SK-N-SH treated with all-trans-retinoic acid at 6 μM for 48 hours (cell line): Measurements from ENCODE around the gene CSNK2A1.

Experiments used
- ATAC-seq: fragments of 200-7000 bp; cut with Tn5 transposase; 3 replicates; pipeline ENCODE4 v1.9.1; 2020; ENCODE audit warnings: mild to moderate bottlenecking, moderate library complexity
- ARNTL ChIP-seq: fragments of 450-650 bp; formaldehyde crosslinking; IDR thresholded peaks from 2 replicates; pipeline ENCODE4 v1.5.0; 2020; ENCODE audit warnings: low read depth, mild to moderate bottlenecking, moderate library complexity, borderline replicate concordance
- CREB5 ChIP-seq: fragments of 250-450 bp; sonication (Bioruptor Pico); IDR thresholded peaks from 2 replicates; pipeline ENCODE4 v1.5.1; 2020; ENCODE audit warnings: low read depth, mild to moderate bottlenecking, moderate library complexity
- CSDC2 ChIP-seq: fragments of 250-450 bp; sonication (Bioruptor Pico); IDR thresholded peaks from 2 replicates; pipeline ENCODE4 v1.5.0; 2020; ENCODE audit warnings: mild to moderate bottlenecking, moderate library complexity
- ESRRG ChIP-seq: fragments of 250-450 bp; sonication (Bioruptor Pico); IDR thresholded peaks from 2 replicates; pipeline ENCODE4 v1.6.1; 2021; ENCODE audit warnings: mild to moderate bottlenecking
- GLIS3 ChIP-seq: fragments of 250-450 bp; sonication (Bioruptor Pico); IDR thresholded peaks from 2 replicates; pipeline ENCODE4 v1.5.0; 2020; ENCODE audit warnings: mild to moderate bottlenecking, moderate library complexity
- ISL1 ChIP-seq: fragments of 250-450 bp; sonication (Bioruptor Pico); IDR thresholded peaks from 2 replicates; pipeline ENCODE4 v2.1.2; 2022; ENCODE audit warnings: mild to moderate bottlenecking, moderate library complexity
- OSR1 ChIP-seq: fragments of 250-450 bp; sonication (Bioruptor Pico); IDR thresholded peaks from 2 replicates; pipeline ENCODE4 v1.8.0; 2022; ENCODE audit warnings: moderate library complexity, mild to moderate bottlenecking, inconsistent platforms
- PATZ1 ChIP-seq: fragments of 250-450 bp; sonication (Bioruptor Pico); IDR thresholded peaks from 2 replicates; pipeline ENCODE4 v1.8.0; 2020; ENCODE audit warnings: mild to moderate bottlenecking, moderate library complexity, borderline replicate concordance
- PPARA ChIP-seq: fragments of 250-450 bp; sonication (Bioruptor Pico); IDR thresholded peaks from 2 replicates; pipeline ENCODE4 v1.5.0; 2020; ENCODE audit warnings: mild to moderate bottlenecking, borderline replicate concordance
- RARB ChIP-seq: fragments of 250-450 bp; sonication (Bioruptor Pico); IDR thresholded peaks from 2 replicates; pipeline ENCODE4 v1.8.0; 2021; ENCODE audit warnings: mild to moderate bottlenecking, moderate library complexity
- SNAI2 ChIP-seq: fragments of 250-450 bp; sonication (Bioruptor Pico); IDR thresholded peaks from 2 replicates; pipeline ENCODE4 v1.5.0; 2020; ENCODE audit warnings: mild to moderate bottlenecking, moderate library complexity
- TCF4 ChIP-seq: fragments of 250-450 bp; sonication (Bioruptor Pico); IDR thresholded peaks from 2 replicates; pipeline ENCODE4 v1.8.0; 2021; ENCODE audit warnings: mild to moderate bottlenecking, moderate library complexity, borderline replicate concordance
- TOX ChIP-seq: fragments of 250-450 bp; sonication (Bioruptor Pico); IDR thresholded peaks from 2 replicates; pipeline ENCODE4 v1.8.0; 2021; ENCODE audit warnings: mild to moderate bottlenecking, moderate library complexity, borderline replicate concordance
- ZC3H10 ChIP-seq: fragments of 250-450 bp; sonication (Bioruptor Pico); IDR thresholded peaks from 2 replicates; pipeline ENCODE4 v1.5.1; 2021; ENCODE audit warnings: mild to moderate bottlenecking, moderate library complexity
- ZFP3 ChIP-seq: fragments of 250-450 bp; sonication (Bioruptor Pico); IDR thresholded peaks from 2 replicates; pipeline ENCODE4 v1.5.0; 2020; ENCODE audit warnings: mild to moderate bottlenecking, moderate library complexity
- ZFP30 ChIP-seq: fragments of 450-650 bp; formaldehyde crosslinking; IDR thresholded peaks from 2 replicates; pipeline ENCODE4 v1.5.0; 2022; ENCODE audit warnings: mild to moderate bottlenecking, moderate library complexity
- ZNF565 ChIP-seq: fragments of 450-650 bp; formaldehyde crosslinking; conservative IDR thresholded peaks from 2 replicates; pipeline ENCODE4 v1.5.0; 2020; ENCODE audit warnings: low read depth, mild to moderate bottlenecking, moderate library complexity
- ZNF70 ChIP-seq: fragments of 450-650 bp; formaldehyde crosslinking; IDR thresholded peaks from 2 replicates; pipeline ENCODE4 v1.5.0; 2020; ENCODE audit warnings: mild to moderate bottlenecking, moderate library complexity
- ZNF8 ChIP-seq: fragments of 450-650 bp; formaldehyde crosslinking; IDR thresholded peaks from 2 replicates; pipeline ENCODE4 v1.5.0; 2020; ENCODE audit warnings: mild to moderate bottlenecking, moderate library complexity
- TF ChIP-seq, protein P1 (sequence below): fragments of 250-450 bp; sonication (Bioruptor Pico); IDR thresholded peaks from 2 replicates; pipeline ENCODE4 v1.5.1; 2021; ENCODE audit warnings: mild to moderate bottlenecking, moderate library complexity
- TF ChIP-seq, protein P2 (sequence below): fragments of 250-450 bp; sonication (Bioruptor Pico); IDR thresholded peaks from 2 replicates; pipeline ENCODE4 v1.5.0; 2020; ENCODE audit warnings: mild to moderate bottlenecking, moderate library complexity
- TF ChIP-seq, protein P3 (sequence below): fragments of 250-450 bp; sonication (Bioruptor Pico); IDR thresholded peaks from 2 replicates; pipeline ENCODE4 v1.8.0; 2021; ENCODE audit warnings: low read depth, mild to moderate bottlenecking, moderate library complexity, borderline replicate concordance

CSNK2A1 gene

DNA sequence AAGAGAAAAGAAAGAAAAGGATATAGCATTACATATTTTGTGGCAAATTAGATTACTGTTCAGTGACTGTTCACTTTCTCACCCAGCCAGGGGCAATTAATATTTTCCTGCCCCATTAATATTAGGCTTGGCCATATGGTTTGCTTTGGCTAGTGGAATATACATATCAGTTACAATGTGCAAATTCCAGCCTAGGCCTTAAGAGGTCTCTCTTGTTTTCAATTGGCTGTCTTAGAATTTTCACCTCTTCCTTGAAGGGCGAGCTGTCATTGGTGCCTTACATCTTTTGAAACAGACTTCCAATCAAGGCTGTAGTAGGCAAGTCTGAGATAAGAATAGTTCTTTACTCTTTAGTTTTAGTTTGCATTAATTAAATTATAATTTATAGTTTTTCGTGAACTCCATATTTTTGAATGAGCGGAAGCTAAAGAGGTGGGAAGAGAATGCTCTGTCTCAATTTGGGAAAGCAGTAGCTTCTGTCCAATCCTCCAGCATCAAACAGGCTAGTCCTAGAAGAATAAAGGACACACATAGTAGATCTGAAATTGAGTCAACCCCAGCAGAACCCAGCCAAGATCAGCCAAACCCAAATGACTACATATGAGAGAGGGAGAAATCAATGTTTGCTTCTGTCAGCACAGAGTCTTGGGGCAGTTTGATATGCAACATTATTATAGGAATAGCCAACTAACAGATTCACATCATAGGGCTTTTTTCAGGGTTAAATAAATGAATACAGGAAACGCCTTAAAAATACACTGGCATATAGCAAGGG, 6.3 kb upstream of the CSNK2A1 start (continued):
- no peak for TF ChIP-seq CSDC2 (CRISPR knock-in tag)
- TF ChIP-seq ZFP3 (CRISPR knock-in tag): no peak
- TF ChIP-seq, all 23 proteins: peak for 0

DNA sequence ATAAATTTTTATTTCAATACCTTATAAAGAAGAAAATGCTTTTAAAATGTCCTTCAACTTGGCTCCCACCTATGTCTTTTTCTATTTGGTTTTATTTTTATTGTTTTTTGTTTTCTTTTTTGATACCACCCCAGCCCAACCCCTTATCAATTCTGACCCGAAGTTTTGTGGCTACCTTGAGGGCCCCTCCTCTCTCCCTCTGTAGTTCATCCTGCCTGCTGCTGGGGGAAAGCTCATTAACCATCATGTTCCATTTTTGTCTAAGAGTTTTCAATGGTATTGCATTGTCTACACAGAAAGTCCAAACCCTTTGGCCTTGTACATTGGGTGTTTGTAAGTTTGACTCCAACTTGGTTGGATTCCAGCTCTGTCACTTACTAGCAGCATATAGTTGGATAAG, 5.3 kb upstream of the CSNK2A1 start:
- ATAC-seq: no peak

DNA sequence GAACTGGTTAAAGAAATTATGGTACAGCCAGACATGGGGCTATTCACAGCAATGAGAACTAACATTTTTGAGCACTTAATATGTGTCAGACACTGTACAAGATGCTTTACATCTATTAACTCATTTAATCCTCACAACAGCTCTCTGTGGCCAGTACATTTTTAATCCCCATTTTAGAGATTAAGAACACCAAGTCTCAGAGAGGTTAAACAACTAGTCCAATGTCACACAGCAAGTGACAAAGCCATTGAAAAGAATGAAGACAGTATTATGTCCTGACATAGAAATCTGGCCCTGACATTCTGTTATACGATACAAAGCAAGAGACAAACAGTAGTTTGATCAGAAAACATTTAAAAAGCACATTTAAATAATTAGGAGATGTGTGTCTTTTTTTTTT, 3.8 kb upstream of the CSNK2A1 start:
- ATAC-seq: no peak
- TF ChIP-seq, protein P1, sequence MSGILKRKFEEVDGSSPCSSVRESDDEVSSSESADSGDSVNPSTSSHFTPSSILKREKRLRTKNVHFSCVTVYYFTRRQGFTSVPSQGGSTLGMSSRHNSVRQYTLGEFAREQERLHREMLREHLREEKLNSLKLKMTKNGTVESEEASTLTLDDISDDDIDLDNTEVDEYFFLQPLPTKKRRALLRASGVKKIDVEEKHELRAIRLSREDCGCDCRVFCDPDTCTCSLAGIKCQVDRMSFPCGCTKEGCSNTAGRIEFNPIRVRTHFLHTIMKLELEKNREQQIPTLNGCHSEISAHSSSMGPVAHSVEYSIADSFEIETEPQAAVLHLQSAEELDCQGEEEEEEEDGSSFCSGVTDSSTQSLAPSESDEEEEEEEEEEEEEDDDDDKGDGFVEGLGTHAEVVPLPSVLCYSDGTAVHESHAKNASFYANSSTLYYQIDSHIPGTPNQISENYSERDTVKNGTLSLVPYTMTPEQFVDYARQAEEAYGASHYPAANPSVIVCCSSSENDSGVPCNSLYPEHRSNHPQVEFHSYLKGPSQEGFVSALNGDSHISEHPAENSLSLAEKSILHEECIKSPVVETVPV (CRISPR knock-in tag): no peak
- TF ChIP-seq RARB (CRISPR knock-in tag) (no peak), GLIS3 (no peak), ZC3H10 (no peak), ZNF8 (CRISPR knock-in tag) (no peak)

More for the DNA sequence above, 5.3 kb upstream of the CSNK2A1 start:
- TF ChIP-seq, protein P1 (CRISPR knock-in tag): no peak
- TF ChIP-seq ZC3H10: no peak
- TF ChIP-seq ZNF565: no peak
- no peak for TF ChIP-seq ARNTL (CRISPR knock-in tag)
- TF ChIP-seq ISL1: no peak
- no peak for TF ChIP-seq ZNF8 (CRISPR knock-in tag)
- TF ChIP-seq, protein P2, sequence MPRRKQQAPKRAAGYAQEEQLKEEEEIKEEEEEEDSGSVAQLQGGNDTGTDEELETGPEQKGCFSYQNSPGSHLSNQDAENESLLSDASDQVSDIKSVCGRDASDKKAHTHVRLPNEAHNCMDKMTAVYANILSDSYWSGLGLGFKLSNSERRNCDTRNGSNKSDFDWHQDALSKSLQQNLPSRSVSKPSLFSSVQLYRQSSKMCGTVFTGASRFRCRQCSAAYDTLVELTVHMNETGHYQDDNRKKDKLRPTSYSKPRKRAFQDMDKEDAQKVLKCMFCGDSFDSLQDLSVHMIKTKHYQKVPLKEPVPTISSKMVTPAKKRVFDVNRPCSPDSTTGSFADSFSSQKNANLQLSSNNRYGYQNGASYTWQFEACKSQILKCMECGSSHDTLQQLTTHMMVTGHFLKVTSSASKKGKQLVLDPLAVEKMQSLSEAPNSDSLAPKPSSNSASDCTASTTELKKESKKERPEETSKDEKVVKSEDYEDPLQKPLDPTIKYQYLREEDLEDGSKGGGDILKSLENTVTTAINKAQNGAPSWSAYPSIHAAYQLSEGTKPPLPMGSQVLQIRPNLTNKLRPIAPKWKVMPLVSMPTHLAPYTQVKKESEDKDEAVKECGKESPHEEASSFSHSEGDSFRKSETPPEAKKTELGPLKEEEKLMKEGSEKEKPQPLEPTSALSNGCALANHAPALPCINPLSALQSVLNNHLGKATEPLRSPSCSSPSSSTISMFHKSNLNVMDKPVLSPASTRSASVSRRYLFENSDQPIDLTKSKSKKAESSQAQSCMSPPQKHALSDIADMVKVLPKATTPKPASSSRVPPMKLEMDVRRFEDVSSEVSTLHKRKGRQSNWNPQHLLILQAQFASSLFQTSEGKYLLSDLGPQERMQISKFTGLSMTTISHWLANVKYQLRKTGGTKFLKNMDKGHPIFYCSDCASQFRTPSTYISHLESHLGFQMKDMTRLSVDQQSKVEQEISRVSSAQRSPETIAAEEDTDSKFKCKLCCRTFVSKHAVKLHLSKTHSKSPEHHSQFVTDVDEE: no peak
- TF ChIP-seq ZFP3 (CRISPR knock-in tag): no peak
- TF ChIP-seq TCF4 (CRISPR knock-in tag): no peak
- TF ChIP-seq SNAI2 (CRISPR knock-in tag): no peak
- no peak for TF ChIP-seq PATZ1 (CRISPR knock-in tag)
- no peak for TF ChIP-seq ZNF70 (CRISPR knock-in tag)
- TF ChIP-seq ESRRG: no peak
- TF ChIP-seq CSDC2 (CRISPR knock-in tag): no peak
- no peak for TF ChIP-seq TOX
- TF ChIP-seq ZFP30: no peak
- TF ChIP-seq OSR1 (CRISPR knock-in tag): no peak

- ATAC-seq: no peak
- TF ChIP-seq, protein P1 (CRISPR knock-in tag): no peak
- TF ChIP-seq RARB (CRISPR knock-in tag): no peak
- TF ChIP-seq TCF4 (CRISPR knock-in tag): no peak
- no peak for TF ChIP-seq CREB5 (CRISPR knock-in tag)
- TF ChIP-seq GLIS3: no peak
- no peak for TF ChIP-seq ISL1
- no peak for TF ChIP-seq PPARA (CRISPR knock-in tag)
- TF ChIP-seq, protein P3, sequence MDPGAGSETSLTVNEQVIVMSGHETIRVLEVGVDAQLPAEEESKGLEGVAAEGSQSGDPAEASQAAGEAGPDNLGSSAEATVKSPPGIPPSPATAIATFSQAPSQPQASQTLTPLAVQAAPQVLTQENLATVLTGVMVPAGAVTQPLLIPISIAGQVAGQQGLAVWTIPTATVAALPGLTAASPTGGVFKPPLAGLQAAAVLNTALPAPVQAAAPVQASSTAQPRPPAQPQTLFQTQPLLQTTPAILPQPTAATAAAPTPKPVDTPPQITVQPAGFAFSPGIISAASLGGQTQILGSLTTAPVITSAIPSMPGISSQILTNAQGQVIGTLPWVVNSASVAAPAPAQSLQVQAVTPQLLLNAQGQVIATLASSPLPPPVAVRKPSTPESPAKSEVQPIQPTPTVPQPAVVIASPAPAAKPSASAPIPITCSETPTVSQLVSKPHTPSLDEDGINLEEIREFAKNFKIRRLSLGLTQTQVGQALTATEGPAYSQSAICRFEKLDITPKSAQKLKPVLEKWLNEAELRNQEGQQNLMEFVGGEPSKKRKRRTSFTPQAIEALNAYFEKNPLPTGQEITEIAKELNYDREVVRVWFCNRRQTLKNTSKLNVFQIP (CRISPR knock-in tag): no peak
Measured at GRCh38 chr20:546353-546752, 2.8 kb upstream of the CSNK2A1 start.
